Retinal pigment epithelial cell (primary cell): ENCODE data around the gene GPC5.

Source experiments
- DNase-seq: peaks from one replicate; pipeline ENCODE4 v3.0.0-alpha.2; 2010; ENCODE audit warnings: low read depth
- H3K4me3 ChIP-seq: 2 replicates; pipeline ENCODE4 v1.5.1; 2011; ENCODE audit warnings: mild to moderate bottlenecking, low read length, control low read depth, moderate library complexity
- CTCF ChIP-seq: conservative IDR thresholded peaks from 2 replicates; pipeline ENCODE4 v1.5.1; 2011; ENCODE audit warnings: low read depth, low read length, control low read depth, inconsistent platforms

GPC5 gene

GRCh38 chr13:92805766-92806165, 1407.3 kb downstream of the GPC5 start:
- no peak overlapping the region for H3K4me3 ChIP-seq
- TF ChIP-seq CTCF = no peak
- no peak for DNase-seq

- no peak for TF ChIP-seq CTCF
- DNase-seq = no peak
- H3K4me3 ChIP-seq = no peak overlapping the region
Measured at GRCh38 chr13:92806215-92806614, 1407.8 kb downstream of the GPC5 start.

- H3K4me3 ChIP-seq = no peak overlapping the region
- no peak for DNase-seq
- no peak for TF ChIP-seq CTCF
Measured at GRCh38 chr13:92807353-92807752, 1408.9 kb downstream of the GPC5 start.

- H3K4me3 ChIP-seq = no peak overlapping the region
- TF ChIP-seq CTCF = no peak
- DNase-seq = no peak
Measured at GRCh38 chr13:92807966-92808365, 1409.5 kb downstream of the GPC5 start.

GRCh38 chr13:92821324-92821723, 1422.9 kb downstream of the GPC5 start:
- no peak for DNase-seq
- H3K4me3 ChIP-seq = no peak overlapping the region
- TF ChIP-seq CTCF = no peak

- no peak for TF ChIP-seq CTCF
- H3K4me3 ChIP-seq = no peak overlapping the region
- DNase-seq = no peak
Measured at GRCh38 chr13:92823059-92823458, 1424.6 kb downstream of the GPC5 start.

GRCh38 chr13:92825938-92826596, 1427.6 kb downstream of the GPC5 start:
- no peak for DNase-seq
- TF ChIP-seq CTCF = no peak
- H3K4me3 ChIP-seq = no peak overlapping the region
